K562 (cell line): ENCODE results near the gene OR10A2. TPM values are rescaled to one million over a fixed set of nuclear protein-coding genes. Genes with fewer than 3 reads are reported as not detected.

Source experiments
- ATAC-seq: fragments of 200-7000 bp; cut with Tn5 transposase; 3 replicates; pipeline ENCODE4 v1.9.1; 2020; ENCODE audit warnings: moderate library complexity
- BruUV-seq: library from RNA; stranded (reverse); fragments of 400-500 nt; replicated peaks from 2 replicates; lab custom pipeline; 2021; lab: Mats Ljungman, UMichigan
- CTCF ChIA-PET: fragments of 300-600 bp; formaldehyde crosslinking; extraction: SDS; loops from one replicate; lab custom pipeline; 2021; ENCODE audit warnings: low intra/inter-chr PET ratio; lab: Yijun Ruan, JAX
- POLR2A ChIA-PET: fragments of 300-600, 350-650 bp; sonication (Branson Sonifier 250); formaldehyde crosslinking; extraction: SDS; loops from one replicate; lab custom pipeline; 2021; ENCODE audit warnings: antibody characterized with exemption, inconsistent platforms; lab: Yijun Ruan, JAX
- DNase-seq, 4 experiments: peaks; one replicate each; pipeline versions ENCODE4 v3.0.0 to v3.0.0-alpha.2; 2011 to 2018; ENCODE audit warnings: low spot score in 3 of 4, mixed read lengths in 3 of 4; ENCODE audit errors: extremely low read depth in 1 of 4
- FAIRE-seq: peaks from 2 replicates; lab custom pipeline; 2011; peaks lifted over from hg19 to GRCh38; lab: Jason Lieb, UNC
- H2AFZ ChIP-seq: 2 replicates; pipeline ENCODE4 v1.6.0; 2011; ENCODE audit warnings: low read depth, low read length, control low read depth, inconsistent platforms
- H3K27ac ChIP-seq: fragments of 200-600 bp; 3 replicates; pipeline ENCODE4 v1.8.0; 2011; ENCODE audit warnings: low read depth, mild to moderate bottlenecking, control low read depth, inconsistent platforms, low read length, moderate library complexity, mixed read lengths; ENCODE audit errors: extremely low read depth
- H3K27me3 ChIP-seq, 2 experiments: fragments of 300-600 bp in 1 of 2; 2 replicates in 1 of 2; 3 replicates in 1 of 2; pipeline versions ENCODE4 v1.6.0 to v1.8.0; 2011; ENCODE audit warnings: inconsistent platforms in 2 of 2, low read length in 2 of 2, mild to moderate bottlenecking in 1 of 2, mixed read lengths in 1 of 2, moderate library complexity in 1 of 2; ENCODE audit not compliant: control insufficient read depth in 2 of 2, insufficient read depth in 2 of 2
- H3K36me3 ChIP-seq: fragments of 300-600 bp; 3 replicates; pipeline ENCODE4 v1.8.0; 2011; ENCODE audit warnings: mild to moderate bottlenecking, low read length, inconsistent platforms; ENCODE audit not compliant: control insufficient read depth, insufficient read depth
- H3K4me1 ChIP-seq, 2 experiments: fragments of 200-600 bp in 1 of 2; replicated peaks in 1 of 2; 2 replicates in 1 of 2; 3 replicates in 1 of 2; pipeline versions ENCODE4 v1.5.1 to v1.8.0; 2011; ENCODE audit warnings: inconsistent platforms in 2 of 2, low read length in 2 of 2, mild to moderate bottlenecking in 1 of 2, mixed read lengths in 1 of 2, moderate library complexity in 1 of 2; ENCODE audit not compliant: control insufficient read depth in 2 of 2, insufficient read depth in 2 of 2
- H3K4me2 ChIP-seq: 2 replicates; pipeline ENCODE4 v1.6.1; 2011; ENCODE audit warnings: low read length, control low read depth, inconsistent platforms, mixed read lengths; ENCODE audit not compliant: insufficient read depth
- H3K4me3 ChIP-seq: fragments of 200-600 bp; sonication (generic), shearing (Covaris generic); 2 replicates; pipeline ENCODE4 v1.5.1; 2016; ENCODE audit warnings: control low read depth, inconsistent platforms
- H3K79me2 ChIP-seq: fragments of 200-600 bp; 3 replicates; pipeline ENCODE4 v1.8.0; 2011; ENCODE audit warnings: low read length, inconsistent platforms; ENCODE audit not compliant: control insufficient read depth, insufficient read depth
- H3K9ac ChIP-seq, 2 experiments: 2 replicates each; pipeline versions ENCODE4 v1.6.0 to v1.6.1; 2011; ENCODE audit warnings: low read depth in 2 of 2, low read length in 2 of 2, control low read depth in 1 of 2, inconsistent platforms in 1 of 2, mild to moderate bottlenecking in 1 of 2, mixed read lengths in 1 of 2; ENCODE audit not compliant: insufficient read depth in 1 of 2
- H3K9me1 ChIP-seq: one replicate; pipeline ENCODE4 v1.6.0; 2011; ENCODE audit warnings: inconsistent platforms, mild to moderate bottlenecking, low read length, moderate library complexity; ENCODE audit not compliant: control insufficient read depth, insufficient read depth
- H3K9me3 ChIP-seq: replicated peaks from 2 replicates; pipeline ENCODE4 v1.5.1; 2011; ENCODE audit warnings: low read depth, low read length, inconsistent platforms; ENCODE audit not compliant: control insufficient read depth, insufficient read depth
- H4K20me1 ChIP-seq: replicated peaks from 2 replicates; pipeline ENCODE4 v1.6.1; 2011; ENCODE audit warnings: low read length, inconsistent platforms, mixed read lengths; ENCODE audit not compliant: control insufficient read depth, insufficient read depth
- ARID3B ChIP-seq: fragments of 250-450 bp; sonication (Bioruptor Pico); IDR thresholded peaks from 2 replicates; pipeline ENCODE4 v1.4.0; 2020; ENCODE audit warnings: borderline replicate concordance
- BHLHE40 ChIP-seq: IDR thresholded peaks from 2 replicates; pipeline ENCODE4 v1.6.1; 2011; ENCODE audit warnings: low read length, improper control_type of control experiment
- E2F3 ChIP-seq: fragments of 250-450 bp; sonication (Bioruptor Pico); IDR thresholded peaks from 2 replicates; pipeline ENCODE4 v1.4.0; 2020; ENCODE audit warnings: mild to moderate bottlenecking
- ELF1 ChIP-seq: fragments of 200-800 bp; sonication (Bioruptor generic); IDR thresholded peaks from 2 replicates; pipeline ENCODE4 v1.6.1; 2016; ENCODE audit warnings: missing genetic modification characterization, missing compliant biosample characterization
- FOXK2 ChIP-seq, 2 experiments: fragments of 450-650 bp; IDR thresholded peaks in 1 of 2; conservative IDR thresholded peaks in 1 of 2; 2 replicates each; pipeline ENCODE4 v1.6.1; 2016; ENCODE audit warnings: low read depth in 2 of 2, mild to moderate bottlenecking in 1 of 2
- GABPB2 ChIP-seq: fragments of 250-450 bp; sonication (Bioruptor Pico); conservative IDR thresholded peaks from 2 replicates; pipeline ENCODE4 v1.5.1; 2021; ENCODE audit warnings: mild to moderate bottlenecking
- SP1 ChIP-seq: sonication (generic); formaldehyde crosslinking; IDR thresholded peaks from 2 replicates; pipeline ENCODE4 v1.8.1; 2022; ENCODE audit warnings: mild to moderate bottlenecking, missing genetic modification reagents
- STAT5B ChIP-seq: fragments of 250-450 bp; sonication (Bioruptor Pico); IDR thresholded peaks from 2 replicates; pipeline ENCODE4 v1.8.0; 2021; ENCODE audit warnings: mild to moderate bottlenecking, inconsistent platforms
- TAF7 ChIP-seq: fragments of 450-650 bp; IDR thresholded peaks from 2 replicates; pipeline ENCODE4 v1.6.1; 2016; ENCODE audit warnings: missing genetic modification characterization, missing compliant biosample characterization
- TCF15 ChIP-seq: fragments of 250-450 bp; sonication (Bioruptor Pico); IDR thresholded peaks from 2 replicates; pipeline ENCODE4 v1.8.0; 2022; ENCODE audit warnings: moderate library complexity, mild to moderate bottlenecking, inconsistent platforms
- TOE1 ChIP-seq, 2 experiments: fragments of 450-650 bp in 1 of 2; sonication (generic) in 1 of 2; formaldehyde crosslinking in 1 of 2; IDR thresholded peaks; 2 replicates each; pipeline versions ENCODE4 v1.7.1 to v1.8.0; 2016 to 2022; ENCODE audit warnings: borderline replicate concordance in 2 of 2, mild to moderate bottlenecking in 2 of 2, antibody characterized with exemption in 1 of 2, inconsistent platforms in 1 of 2, low read depth in 1 of 2, missing genetic modification reagents in 1 of 2, moderate library complexity in 1 of 2
- WHSC1 ChIP-seq: IDR thresholded peaks from one replicate; pipeline ENCODE4 v1.6.1; 2012; ENCODE audit warnings: low read length, control low read depth, inconsistent platforms
- YBX1 ChIP-seq: fragments of 450-650 bp; IDR thresholded peaks from 2 replicates; pipeline ENCODE4 v1.7.1; 2016; ENCODE audit warnings: mild to moderate bottlenecking
- YY1 ChIP-seq, 3 experiments: IDR thresholded peaks; 2 replicates each; pipeline ENCODE4 v1.6.1; 2011; ENCODE audit warnings: low read length in 2 of 3, mild to moderate bottlenecking in 2 of 3, moderate library complexity in 2 of 3, borderline replicate concordance in 1 of 3, control low read depth in 1 of 3, low read depth in 1 of 3; ENCODE audit not compliant: insufficient read depth in 3 of 3, insufficient replicate concordance in 2 of 3, control insufficient read depth in 1 of 3, insufficient read length in 1 of 3; ENCODE audit errors: extremely low read depth in 1 of 3
- ZNF644 ChIP-seq: fragments of 200-800 bp; sonication (Bioruptor generic); IDR thresholded peaks from 2 replicates; pipeline ENCODE4 v1.6.1; 2016; ENCODE audit warnings: low read depth, missing genetic modification characterization, missing compliant biosample characterization
- WGBS: fragments of 100-300 bp; shearing (Covaris generic); methylation state at CpG from one replicate; pipeline ENCODE4 v1.1.6; 2016; ENCODE audit warnings: low coverage, mixed read lengths; ENCODE audit not compliant: insufficient coverage; ENCODE audit errors: missing lambda C conversion rate; 5-methylcytosine and 5-hydroxymethylcytosine counted together
- in situ Hi-C: fragments of 300-500 bp; cut with MboI; formaldehyde crosslinking; loops from 4 replicates; pipeline ENCODE4 v1.15.0; 2018; ENCODE audit warnings: inconsistent platforms, mixed read lengths
- intact Hi-C: fragments of 100-400 bp; cut with micrococcal nuclease; formaldehyde crosslinking; loops from 2 replicates; pipeline ENCODE4 v1.14.2; 2022
- polyA plus RNA-seq, 8 experiments: library from polyadenylated mRNA; depleted of rRNA in 4 of 8; stranded (reverse) in 5 of 8; unstranded in 3 of 8; fragments of >200 nt; fragmentation: Nextera tagmentation in 2 of 8; fragmentation: Illumina TruSeq in 1 of 8; extraction: Ambion mirVana in 2 of 8; extraction: Trizol in 1 of 8; gene quantifications; 2 replicates each; pipeline versions ENCODE4 v1.2.1 to v1.2.3, GENCODE V29; 2011 to 2014; ENCODE audit warnings: inconsistent platforms in 1 of 8, missing spikeins in 1 of 8
- total RNA-seq, 7 experiments: library from RNA; depleted of rRNA in 6 of 7; stranded (reverse); fragments of >200 nt in 6 of 7; fragmentation: Illumina TruSeq in 2 of 7; extraction: Trizol in 2 of 7; gene quantifications; 2 replicates each; pipeline versions ENCODE4 v1.2.1 to v1.2.3, GENCODE V29; 2011 to 2021; ENCODE audit warnings: low replicate concordance in 1 of 7

OR10A2 gene
- total and polyA plus RNA-seq, 9 of the 15 experiments (the other 6 are each of a cell fraction or from before 2014, with no cell fraction given) = 0.10 TPM; not detected in 8

- TF ChIP-seq YBX1 = no peak
- no peak for TF ChIP-seq WHSC1
- no peak for TF ChIP-seq TCF15
- no peak for TF ChIP-seq BHLHE40
- no peak for TF ChIP-seq TAF7 (tag)
- TF ChIP-seq ARID3B (CRISPR knock-in tag) = no peak
- no peak for TF ChIP-seq FOXK2 (conservative IDR thresholded peaks at IDR 0.05 in 1 of 2, IDR thresholded peaks at IDR 0.05 in 1 of 2; ENCODE audit: low read depth in 2 of 2)
- no peak for TF ChIP-seq STAT5B (CRISPR knock-in tag)
- TF ChIP-seq GABPB2 = no peak
- no peak for TF ChIP-seq SP1
Observed at GRCh38 chr11:6813656-6814055, 49.2 kb upstream of the OR10A2 start (continued).

GRCh38 chr11:6817694-6818093, 45.2 kb upstream of the OR10A2 start:
- H3K27me3 ChIP-seq = no peaks in the 10 kb centered on the region; a peak in 2 of 5 replicates
- no TSS peak for BruUV-seq
- WGBS = 0% methylated on average over 1 of the region's 1 CpG
- FAIRE-seq = no peak
- no peak overlapping the region for H3K4me3 ChIP-seq
- ChIA-PET POLR2A (interaction anchor here (0.6 to 0.9 kb wide), 2 partner anchors 30 to 448 kb away, joined by 3 to 4 read pairs; no protein-coding TSS in a partner anchor), CTCF (no interaction called here)
- no peak for ATAC-seq
- H2AFZ ChIP-seq = no peak overlapping the region
- DNase-seq = no peak
- H4K20me1 ChIP-seq = no peaks in the 10 kb centered on the region
- H3K4me2 ChIP-seq = no peak overlapping the region
- no peaks in the 10 kb centered on the region for H3K79me2 ChIP-seq
- H3K27ac ChIP-seq = no peak overlapping the region
- H3K36me3 ChIP-seq = no peaks in the 10 kb centered on the region
- intact Hi-C loops (loop anchor here (10.0 kb wide), 1 partner anchor 277 kb away; no protein-coding TSS in a partner anchor), in situ Hi-C loops (no loop called here)
- H3K9ac ChIP-seq = no peak overlapping the region
- H3K4me1 ChIP-seq = no peaks in the 10 kb centered on the region
- no peaks in the 10 kb centered on the region for H3K9me1 ChIP-seq
- no peaks in the 10 kb centered on the region for H3K9me3 ChIP-seq
- TF ChIP-seq E2F3 (CRISPR knock-in tag) = no peak
- TF ChIP-seq TOE1 (IDR thresholded peaks at IDR 0.05; ENCODE audit: borderline replicate concordance) = no peak
- TF ChIP-seq TOE1 (CRISPR knock-in tag; IDR thresholded peaks at IDR 0.05; ENCODE audit: borderline replicate concordance, low read depth) = no peak
- no peak for TF ChIP-seq ELF1 (tag)
- no peak for TF ChIP-seq YY1 (IDR thresholded peaks at IDR 0.05; ENCODE audit: borderline replicate concordance in 1 of 3, control insufficient read depth in 1 of 3, extremely low read depth in 1 of 3, insufficient read depth in 3 of 3, insufficient read length in 1 of 3, insufficient replicate concordance in 2 of 3, low read depth in 1 of 3, low read length in 2 of 3)
- no peak for TF ChIP-seq ZNF644
